OCI-LY1 (cell line): ENCODE data around the gene ANTXR1.

ENCODE experiments used
- EZH2 ChIP-seq: fragments of 200-600 bp; sonication (generic), shearing (Covaris generic); IDR thresholded peaks from 2 replicates; pipeline ENCODE4 v1.8.0; 2017; ENCODE audit warnings: borderline replicate concordance, mixed run types, mild to moderate bottlenecking, antibody characterized with exemption, low read length, moderate library complexity, mixed read lengths
- TF ChIP-seq, protein P1 (sequence below): fragments of 200-600 bp; sonication (generic), shearing (Covaris generic); IDR thresholded peaks from 2 replicates; pipeline ENCODE4 v1.5.1; 2017; ENCODE audit warnings: mild to moderate bottlenecking, antibody characterized with exemption, low read length, moderate library complexity, mixed read lengths

GRCh38 chr2:69292256-69292655 lies 279.3 kb downstream of the ANTXR1 start:
- TF ChIP-seq, protein P1, sequence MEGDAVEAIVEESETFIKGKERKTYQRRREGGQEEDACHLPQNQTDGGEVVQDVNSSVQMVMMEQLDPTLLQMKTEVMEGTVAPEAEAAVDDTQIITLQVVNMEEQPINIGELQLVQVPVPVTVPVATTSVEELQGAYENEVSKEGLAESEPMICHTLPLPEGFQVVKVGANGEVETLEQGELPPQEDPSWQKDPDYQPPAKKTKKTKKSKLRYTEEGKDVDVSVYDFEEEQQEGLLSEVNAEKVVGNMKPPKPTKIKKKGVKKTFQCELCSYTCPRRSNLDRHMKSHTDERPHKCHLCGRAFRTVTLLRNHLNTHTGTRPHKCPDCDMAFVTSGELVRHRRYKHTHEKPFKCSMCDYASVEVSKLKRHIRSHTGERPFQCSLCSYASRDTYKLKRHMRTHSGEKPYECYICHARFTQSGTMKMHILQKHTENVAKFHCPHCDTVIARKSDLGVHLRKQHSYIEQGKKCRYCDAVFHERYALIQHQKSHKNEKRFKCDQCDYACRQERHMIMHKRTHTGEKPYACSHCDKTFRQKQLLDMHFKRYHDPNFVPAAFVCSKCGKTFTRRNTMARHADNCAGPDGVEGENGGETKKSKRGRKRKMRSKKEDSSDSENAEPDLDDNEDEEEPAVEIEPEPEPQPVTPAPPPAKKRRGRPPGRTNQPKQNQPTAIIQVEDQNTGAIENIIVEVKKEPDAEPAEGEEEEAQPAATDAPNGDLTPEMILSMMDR: no peak
- TF ChIP-seq EZH2: no peak
